CD14-positive monocyte (primary cell): ENCODE results near the gene LRPPRC. TPM values are rescaled to one million over a fixed set of nuclear protein-coding genes. Genes with fewer than 3 reads are reported as not detected.
A peak's percentile ranks its signal among the peaks of the same experiment; 100 is the strongest.

Experiments
- DNase-seq, 3 donors: peaks; one replicate each; pipeline ENCODE4 v3.0.0-alpha.2; 2011 to 2022
- H2AFZ ChIP-seq: 2 replicates; pipeline ENCODE4 v1.6.0; 2012; ENCODE audit warnings: mild to moderate bottlenecking, low read depth, low read length, inconsistent platforms; ENCODE audit not compliant: insufficient read depth, poor library complexity, severe bottlenecking
- H3K27ac ChIP-seq, 2 donors: 1 replicate in 1 of 2; 2 replicates in 1 of 2; pipeline ENCODE4 v1.5.1; 2012 to 2013; ENCODE audit warnings: low read length in 2 of 2, control low read depth in 1 of 2, inconsistent platforms in 1 of 2, low read depth in 1 of 2, mild to moderate bottlenecking in 1 of 2
- H3K27me3 ChIP-seq, 2 donors: one replicate each; pipeline versions ENCODE4 v1.6.0 to v1.6.1; 2011 to 2013; ENCODE audit warnings: low read length in 2 of 2; ENCODE audit not compliant: control insufficient read depth in 2 of 2, insufficient read depth in 2 of 2
- H3K36me3 ChIP-seq, 2 donors: replicated peaks in 1 of 2; 1 replicate in 1 of 2; 2 replicates in 1 of 2; pipeline versions ENCODE4 v1.5.1 to v1.6.1; 2012 to 2013; ENCODE audit warnings: low read length in 2 of 2, control low read depth in 1 of 2, inconsistent platforms in 1 of 2, mild to moderate bottlenecking in 1 of 2; ENCODE audit not compliant: insufficient read depth in 2 of 2, control insufficient read depth in 1 of 2
- H3K4me1 ChIP-seq, 2 donors: 1 replicate in 1 of 2; 2 replicates in 1 of 2; pipeline versions ENCODE4 v1.5.1 to v1.6.1; 2012 to 2013; ENCODE audit warnings: low read length in 2 of 2, control low read depth in 1 of 2, inconsistent platforms in 1 of 2, mild to moderate bottlenecking in 1 of 2, moderate library complexity in 1 of 2; ENCODE audit not compliant: insufficient read depth in 2 of 2, control insufficient read depth in 1 of 2
- H3K4me2 ChIP-seq: replicated peaks from 2 replicates; pipeline ENCODE3; 2012; ENCODE audit warnings: low read length, moderate library complexity, mild to moderate bottlenecking; ENCODE audit not compliant: poor library complexity, severe bottlenecking; ENCODE audit errors: extremely low read depth
- H3K4me3 ChIP-seq, 3 experiments: fragments of 200-600 bp in 1 of 3; sonication (generic) in 1 of 3; replicated peaks in 1 of 3; 1 replicate in 2 of 3; 2 replicates in 1 of 3; pipeline ENCODE4 v1.5.1; 2011 to 2013; ENCODE audit warnings: low read length in 3 of 3, mild to moderate bottlenecking in 3 of 3, control low read depth in 2 of 3, low read depth in 2 of 3, inconsistent platforms in 1 of 3, moderate library complexity in 1 of 3
- H3K79me2 ChIP-seq: 2 replicates; pipeline ENCODE4 v1.6.0; 2012; ENCODE audit warnings: mild to moderate bottlenecking, control low read depth, inconsistent platforms, low read length, moderate library complexity; ENCODE audit not compliant: insufficient read depth
- H3K9ac ChIP-seq: 2 replicates; pipeline ENCODE4 v1.6.0; 2017; ENCODE audit warnings: low read length, mild to moderate bottlenecking; ENCODE audit not compliant: insufficient read depth, poor library complexity, severe bottlenecking
- H3K9me3 ChIP-seq, 2 donors: replicated peaks in 1 of 2; 1 replicate in 1 of 2; 2 replicates in 1 of 2; pipeline versions ENCODE4 v1.5.1 to v1.6.1; 2012 to 2013; ENCODE audit warnings: low read length in 2 of 2, control low read depth in 1 of 2; ENCODE audit not compliant: control insufficient read depth in 1 of 2, insufficient read depth in 1 of 2
- H4K20me1 ChIP-seq: 2 replicates; pipeline ENCODE4 v1.6.0; 2012; ENCODE audit warnings: mild to moderate bottlenecking, low read length, control low read depth, moderate library complexity; ENCODE audit not compliant: insufficient read depth
- H3K27ac Mint-ChIP-seq, 7 donors: one replicate each; pipeline ENCODE4 v1.8.0; 2020; ENCODE audit warnings: mild to moderate bottlenecking in 7 of 7, mixed read lengths in 7 of 7, moderate library complexity in 6 of 7, inconsistent platforms in 2 of 7
- H3K27me3 Mint-ChIP-seq, 3 donors: one replicate each; pipeline ENCODE4 v1.8.0; 2021 to 2022; ENCODE audit warnings: low read depth in 3 of 3, mild to moderate bottlenecking in 3 of 3, mixed read lengths in 3 of 3, moderate library complexity in 3 of 3, inconsistent platforms in 1 of 3
- H3K36me3 Mint-ChIP-seq, 2 donors: one replicate each; pipeline ENCODE4 v1.8.0; 2020; ENCODE audit warnings: mixed read lengths in 2 of 2, inconsistent platforms in 1 of 2, mild to moderate bottlenecking in 1 of 2
- H3K4me1 Mint-ChIP-seq: one replicate; pipeline ENCODE4 v1.8.0; 2020; ENCODE audit warnings: mild to moderate bottlenecking, mixed read lengths
- H3K4me3 Mint-ChIP-seq, 2 donors: one replicate each; pipeline ENCODE4 v1.8.0; 2020; ENCODE audit warnings: mild to moderate bottlenecking in 2 of 2, mixed read lengths in 2 of 2, moderate library complexity in 1 of 2
- H3K9me3 Mint-ChIP-seq, 7 donors: one replicate each; pipeline ENCODE4 v1.8.0; 2020 to 2022; ENCODE audit warnings: mixed read lengths in 7 of 7, mild to moderate bottlenecking in 6 of 7, moderate library complexity in 6 of 7, inconsistent platforms in 2 of 7
- WGBS: methylation state at CpG from one replicate; pipeline ENCODE4 v1.1.5; 2013; ENCODE audit warnings: missing lambda C conversion rate; ENCODE audit not compliant: insufficient coverage; 5-methylcytosine and 5-hydroxymethylcytosine counted together
- intact Hi-C, 2 donors: fragments of 100-400 bp; cut with micrococcal nuclease; formaldehyde crosslinking; loops; one replicate each; pipeline versions ENCODE4 v1.15.0 to v1.15.1; 2023
- polyA plus RNA-seq, 3 donors: library from polyadenylated mRNA; depleted of rRNA in 1 of 3; unstranded in 2 of 3; stranded (reverse) in 1 of 3; fragments of 300-500 nt in 2 of 3; fragments of >200 nt in 1 of 3; fragmentation: Illumina TruSeq in 2 of 3; gene quantifications; 1 replicate in 2 of 3; 2 replicates in 1 of 3; pipeline ENCODE4 v1.2.3, GENCODE V29; 2012 to 2021
- TF ChIP-seq, protein P1 (sequence below): fragments of 200-600 bp; IDR thresholded peaks from one replicate; pipeline ENCODE4 v1.8.0; 2022; ENCODE audit warnings: antibody characterized with exemption, mild to moderate bottlenecking

Gene LRPPRC
- polyA plus RNA-seq, 3 donors = 15.5 to 25.0 (median 24.8) TPM

DNA sequence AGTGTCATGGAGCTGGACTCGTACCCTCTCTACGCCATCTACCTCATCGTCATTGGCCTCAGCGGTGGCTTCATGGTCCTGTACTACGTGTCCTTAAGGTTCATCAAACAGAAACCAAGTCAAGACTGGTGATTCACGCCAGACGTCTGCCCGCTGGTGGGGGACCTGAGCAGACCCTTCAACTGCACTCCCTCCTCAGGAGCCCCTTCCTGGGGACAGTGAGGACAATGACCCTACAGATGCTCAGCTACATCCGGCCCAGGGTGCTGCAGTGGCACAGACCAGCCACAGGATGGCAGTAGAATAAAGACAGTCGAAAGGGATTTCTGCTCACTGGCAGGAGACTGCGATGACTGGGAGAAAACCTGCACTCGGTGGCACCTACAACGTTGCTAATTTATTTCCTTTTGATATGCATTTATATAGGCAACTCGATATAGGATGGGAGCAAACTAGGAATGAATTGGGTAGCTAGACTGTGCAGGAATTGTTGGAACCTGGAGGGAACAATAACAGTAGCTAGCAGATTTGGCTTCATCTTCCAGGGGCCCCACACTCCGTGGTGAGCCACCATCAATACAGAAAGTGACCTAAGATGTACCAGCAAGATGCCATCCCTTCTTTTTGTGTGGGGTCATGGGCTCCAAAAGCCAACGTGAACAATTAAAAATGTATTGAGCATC lies 117.9 kb downstream of the LRPPRC start:
- intact Hi-C loops = no loop called here
- Mint-ChIP-seq H3K9me3 (no peaks in the 10 kb centered on the region), H3K4me3 (no peak overlapping the region), H3K27me3 (peaks cover 2 to 5% (median 2%) of the 10 kb centered on the region in 3 donors), H3K27ac (no peak overlapping the region), H3K36me3 (no peaks in the 10 kb centered on the region), H3K4me1 (peaks cover 2% of the 10 kb centered on the region)
- TF ChIP-seq, protein P1, sequence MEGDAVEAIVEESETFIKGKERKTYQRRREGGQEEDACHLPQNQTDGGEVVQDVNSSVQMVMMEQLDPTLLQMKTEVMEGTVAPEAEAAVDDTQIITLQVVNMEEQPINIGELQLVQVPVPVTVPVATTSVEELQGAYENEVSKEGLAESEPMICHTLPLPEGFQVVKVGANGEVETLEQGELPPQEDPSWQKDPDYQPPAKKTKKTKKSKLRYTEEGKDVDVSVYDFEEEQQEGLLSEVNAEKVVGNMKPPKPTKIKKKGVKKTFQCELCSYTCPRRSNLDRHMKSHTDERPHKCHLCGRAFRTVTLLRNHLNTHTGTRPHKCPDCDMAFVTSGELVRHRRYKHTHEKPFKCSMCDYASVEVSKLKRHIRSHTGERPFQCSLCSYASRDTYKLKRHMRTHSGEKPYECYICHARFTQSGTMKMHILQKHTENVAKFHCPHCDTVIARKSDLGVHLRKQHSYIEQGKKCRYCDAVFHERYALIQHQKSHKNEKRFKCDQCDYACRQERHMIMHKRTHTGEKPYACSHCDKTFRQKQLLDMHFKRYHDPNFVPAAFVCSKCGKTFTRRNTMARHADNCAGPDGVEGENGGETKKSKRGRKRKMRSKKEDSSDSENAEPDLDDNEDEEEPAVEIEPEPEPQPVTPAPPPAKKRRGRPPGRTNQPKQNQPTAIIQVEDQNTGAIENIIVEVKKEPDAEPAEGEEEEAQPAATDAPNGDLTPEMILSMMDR = peak; percentile 85
- H3K79me2 ChIP-seq = no peaks in the 10 kb centered on the region
- DNase-seq = peak in 2 of 3 donors; percentile 18 to 20
- H2AFZ ChIP-seq = no peak overlapping the region
- no peaks in the 10 kb centered on the region for H3K36me3 ChIP-seq
- H4K20me1 ChIP-seq = no peaks in the 10 kb centered on the region
- no peak overlapping the region for H3K9ac ChIP-seq
- WGBS = 49% methylated on average over 11 of the region's 16 CpGs
- no peak overlapping the region for H3K4me2 ChIP-seq
- no peak overlapping the region for H3K27ac ChIP-seq
- H3K9me3 ChIP-seq = no peaks in the 10 kb centered on the region
- no peaks in the 10 kb centered on the region for H3K27me3 ChIP-seq
- H3K4me1 ChIP-seq = no peaks in the 10 kb centered on the region
- H3K4me3 ChIP-seq = no peak overlapping the region

DNA sequence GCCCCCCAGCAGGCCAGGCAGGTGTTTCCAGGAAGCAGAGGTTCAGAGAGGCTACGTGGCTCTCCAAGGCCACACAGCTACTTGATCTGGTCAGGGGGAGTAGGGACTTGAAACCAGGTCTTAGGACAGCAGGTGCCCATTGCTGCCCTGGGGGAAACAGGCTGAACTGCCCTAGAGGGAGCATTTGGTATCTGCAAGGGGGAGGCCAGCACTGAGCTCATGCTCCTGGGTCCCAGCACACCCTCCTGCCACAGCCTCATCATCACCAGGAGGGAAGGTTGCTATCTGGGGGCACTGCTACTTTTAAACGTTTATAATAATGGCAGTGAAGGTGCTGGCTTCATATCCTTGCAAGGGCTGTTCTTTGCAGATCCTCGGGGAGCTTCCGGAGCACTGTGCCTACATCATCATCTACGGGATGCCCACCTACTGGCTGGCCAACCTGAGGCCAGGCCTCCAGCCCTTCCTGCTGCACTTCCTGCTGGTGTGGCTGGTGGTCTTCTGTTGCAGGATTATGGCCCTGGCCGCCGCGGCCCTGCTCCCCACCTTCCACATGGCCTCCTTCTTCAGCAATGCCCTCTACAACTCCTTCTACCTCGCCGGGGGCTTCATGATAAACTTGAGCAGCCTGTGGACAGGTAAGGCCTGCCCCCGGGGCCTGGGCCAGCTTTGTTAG lies 120.9 kb downstream of the LRPPRC start:
- Mint-ChIP-seq H3K36me3 (no peaks in the 10 kb centered on the region), H3K27me3 (peaks cover 2 to 13% (median 3%) of the 10 kb centered on the region in 3 donors), H3K27ac (no peak overlapping the region), H3K9me3 (peaks cover 0 to 2% (median 0%) of the 10 kb centered on the region in 7 donors), H3K4me3 (no peak overlapping the region), H3K4me1 (peaks cover 2% of the 10 kb centered on the region)
- Histone ChIP-seq H3K4me2 (no peak overlapping the region), H3K9me3 (no peaks in the 10 kb centered on the region), H3K27me3 (no peaks in the 10 kb centered on the region), H4K20me1 (no peaks in the 10 kb centered on the region), H3K27ac (no peak overlapping the region), H3K79me2 (no peaks in the 10 kb centered on the region), H3K9ac (no peak overlapping the region), H3K4me3 (no peak overlapping the region), H3K36me3 (no peaks in the 10 kb centered on the region), H3K4me1 (no peaks in the 10 kb centered on the region), H2AFZ (no peak overlapping the region)
- WGBS = 86% methylated on average over 10 of the region's 11 CpGs
- TF ChIP-seq, protein P1 = no peak
- DNase-seq = no peak
- intact Hi-C loops = no loop called here
